Measurements from ENCODE around the gene DNAH1.

- TF ChIP-seq CTCF (IDR thresholded peaks at IDR 0.05) (no peak), POLR2AphosphoS5 (IDR thresholded peaks at IDR 0.05) (no peak), POLR2A (IDR thresholded peaks at IDR 0.05) (no peak)
Observed at GRCh38 chr3:52440249-52440551, 124.1 kb downstream of the DNAH1 start.
